ENCODE results near the gene GDPD5.

The GDPD5 gene

DNA sequence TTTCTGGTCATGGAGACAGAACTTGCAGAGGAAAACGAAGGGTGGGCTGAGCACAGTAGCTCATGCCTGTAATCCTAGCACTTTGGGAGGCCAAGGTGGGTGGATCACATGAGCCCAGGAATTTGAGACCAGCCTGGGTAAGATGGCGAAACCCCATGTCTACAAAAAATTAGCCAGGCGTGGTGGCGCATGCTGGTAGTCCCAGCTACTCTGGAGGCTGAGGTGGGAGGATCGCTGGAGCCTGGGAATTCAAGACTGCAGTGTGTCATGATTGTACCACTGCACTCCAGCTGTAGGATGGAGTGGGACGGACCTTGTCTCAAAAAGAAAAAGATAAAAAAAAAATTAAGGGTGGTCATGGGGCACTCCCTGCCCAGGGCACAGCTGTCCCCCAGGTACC lies 42.2 kb upstream of the GDPD5 start:
- no peak for DNase-seq (ENCODE audit: low read depth)
- no peak overlapping the region for H3K4me3 ChIP-seq (ENCODE audit: low read depth, low read length)
- TF ChIP-seq, protein P1, sequence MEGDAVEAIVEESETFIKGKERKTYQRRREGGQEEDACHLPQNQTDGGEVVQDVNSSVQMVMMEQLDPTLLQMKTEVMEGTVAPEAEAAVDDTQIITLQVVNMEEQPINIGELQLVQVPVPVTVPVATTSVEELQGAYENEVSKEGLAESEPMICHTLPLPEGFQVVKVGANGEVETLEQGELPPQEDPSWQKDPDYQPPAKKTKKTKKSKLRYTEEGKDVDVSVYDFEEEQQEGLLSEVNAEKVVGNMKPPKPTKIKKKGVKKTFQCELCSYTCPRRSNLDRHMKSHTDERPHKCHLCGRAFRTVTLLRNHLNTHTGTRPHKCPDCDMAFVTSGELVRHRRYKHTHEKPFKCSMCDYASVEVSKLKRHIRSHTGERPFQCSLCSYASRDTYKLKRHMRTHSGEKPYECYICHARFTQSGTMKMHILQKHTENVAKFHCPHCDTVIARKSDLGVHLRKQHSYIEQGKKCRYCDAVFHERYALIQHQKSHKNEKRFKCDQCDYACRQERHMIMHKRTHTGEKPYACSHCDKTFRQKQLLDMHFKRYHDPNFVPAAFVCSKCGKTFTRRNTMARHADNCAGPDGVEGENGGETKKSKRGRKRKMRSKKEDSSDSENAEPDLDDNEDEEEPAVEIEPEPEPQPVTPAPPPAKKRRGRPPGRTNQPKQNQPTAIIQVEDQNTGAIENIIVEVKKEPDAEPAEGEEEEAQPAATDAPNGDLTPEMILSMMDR (IDR thresholded peaks at IDR 0.05; ENCODE audit: control insufficient read depth, extremely low read depth, insufficient read depth): no peak

DNA sequence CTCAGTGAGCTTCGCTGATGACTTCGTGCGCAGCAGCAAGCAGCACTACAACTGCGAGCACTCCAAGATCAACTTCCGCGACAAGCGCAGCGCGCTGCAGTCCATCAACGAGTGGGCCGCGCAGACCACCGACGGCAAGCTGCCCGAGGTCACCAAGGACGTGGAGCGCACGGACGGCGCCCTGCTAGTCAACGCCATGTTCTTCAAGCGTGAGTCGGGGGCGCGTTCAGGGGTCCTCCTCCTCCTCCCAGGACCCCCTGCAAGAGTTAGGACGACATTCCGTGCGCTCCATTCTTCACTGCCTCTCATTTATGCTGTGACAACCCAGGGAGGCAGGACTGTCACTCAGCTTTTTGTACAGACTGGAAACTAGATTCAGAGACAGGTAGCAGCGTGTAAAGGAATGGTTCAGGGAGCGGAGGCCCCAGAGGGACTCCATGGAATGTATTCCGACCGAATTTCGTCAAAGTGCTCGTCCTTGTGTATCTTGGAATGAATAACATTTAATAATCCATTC lies 41.1 kb upstream of the GDPD5 start:
- TF ChIP-seq, protein P1 (IDR thresholded peaks at IDR 0.05; ENCODE audit: control insufficient read depth, extremely low read depth, insufficient read depth): no peak
- no peak overlapping the region for H3K4me3 ChIP-seq (ENCODE audit: low read depth, low read length)
- DNase-seq (ENCODE audit: low read depth): no peak

DNA sequence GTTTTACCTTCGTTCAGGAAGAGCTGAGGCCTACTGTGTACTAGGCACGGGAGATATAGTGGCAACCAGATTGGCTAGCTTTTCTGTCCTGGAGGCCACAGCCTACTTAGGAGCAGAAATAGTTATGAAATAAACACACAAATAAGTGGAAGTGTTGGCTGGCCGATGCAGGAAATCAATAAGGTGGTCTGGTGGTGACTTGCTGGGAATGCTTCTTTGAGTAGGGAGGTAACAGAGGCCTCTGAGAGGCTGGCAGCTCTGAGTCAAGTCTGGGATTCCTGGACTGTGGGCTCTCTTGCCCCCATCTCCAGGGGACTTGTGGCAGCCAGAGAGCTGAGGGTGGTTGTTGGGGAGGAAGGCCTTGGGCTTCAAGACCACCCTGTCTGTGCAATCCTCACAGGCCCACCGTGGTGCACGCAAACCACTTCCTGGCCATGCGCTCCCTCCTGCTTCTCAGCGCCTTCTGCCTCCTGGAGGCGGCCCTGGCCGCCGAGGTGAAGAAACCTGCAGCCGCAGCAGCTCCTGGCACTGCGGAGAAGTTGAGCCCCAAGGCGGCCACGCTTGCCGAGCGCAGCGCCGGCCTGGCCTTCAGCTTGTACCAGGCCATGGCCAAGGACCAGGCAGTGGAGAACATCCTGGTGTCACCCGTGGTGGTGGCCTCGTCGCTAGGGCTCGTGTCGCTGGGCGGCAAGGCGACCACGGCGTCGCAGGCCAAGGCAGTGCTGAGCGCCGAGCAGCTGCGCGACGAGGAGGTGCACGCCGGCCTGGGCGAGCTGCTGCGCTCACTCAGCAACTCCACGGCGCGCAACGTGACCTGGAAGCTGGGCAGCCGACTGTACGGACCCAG lies 40.4 kb upstream of the GDPD5 start:
- no peak for DNase-seq (ENCODE audit: low read depth)
- TF ChIP-seq, protein P1 (IDR thresholded peaks at IDR 0.05; ENCODE audit: control insufficient read depth, extremely low read depth, insufficient read depth): no peak
- H3K4me3 ChIP-seq (ENCODE audit: low read depth, low read length): no peak overlapping the region

DNA sequence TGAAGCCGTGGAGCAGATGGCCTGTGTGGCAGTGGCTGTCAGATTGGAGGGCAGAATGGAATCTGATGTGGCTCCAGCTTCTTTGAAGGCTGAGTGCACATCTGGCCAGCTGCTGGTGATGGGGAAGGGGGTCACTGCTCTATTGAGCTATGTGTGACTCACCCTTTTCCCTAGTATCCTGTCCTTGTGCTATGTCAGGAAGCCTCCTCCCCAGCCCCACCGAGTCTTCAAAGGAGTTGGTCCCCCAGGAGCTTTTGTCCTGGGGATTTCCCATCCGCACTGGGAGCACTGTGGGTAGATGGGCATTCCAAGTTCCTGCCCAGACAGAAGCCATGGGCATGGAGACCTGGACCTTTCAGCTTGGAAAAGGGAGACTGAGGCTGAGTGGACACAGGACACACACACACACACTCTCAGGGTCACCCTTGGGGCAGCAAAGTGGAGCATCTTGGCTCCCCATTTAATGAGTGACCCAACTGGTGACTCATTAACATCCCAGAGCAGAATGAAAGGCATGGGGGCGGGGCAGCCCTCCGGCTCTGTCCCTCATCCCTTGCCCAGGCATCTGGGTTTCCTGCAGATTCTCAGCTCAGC lies 39.6 kb upstream of the GDPD5 start:
- no peak for DNase-seq (ENCODE audit: low read depth)
- no peak overlapping the region for H3K4me3 ChIP-seq (ENCODE audit: low read depth, low read length)
- TF ChIP-seq, protein P1 (IDR thresholded peaks at IDR 0.05; ENCODE audit: control insufficient read depth, extremely low read depth, insufficient read depth): no peak

DNA sequence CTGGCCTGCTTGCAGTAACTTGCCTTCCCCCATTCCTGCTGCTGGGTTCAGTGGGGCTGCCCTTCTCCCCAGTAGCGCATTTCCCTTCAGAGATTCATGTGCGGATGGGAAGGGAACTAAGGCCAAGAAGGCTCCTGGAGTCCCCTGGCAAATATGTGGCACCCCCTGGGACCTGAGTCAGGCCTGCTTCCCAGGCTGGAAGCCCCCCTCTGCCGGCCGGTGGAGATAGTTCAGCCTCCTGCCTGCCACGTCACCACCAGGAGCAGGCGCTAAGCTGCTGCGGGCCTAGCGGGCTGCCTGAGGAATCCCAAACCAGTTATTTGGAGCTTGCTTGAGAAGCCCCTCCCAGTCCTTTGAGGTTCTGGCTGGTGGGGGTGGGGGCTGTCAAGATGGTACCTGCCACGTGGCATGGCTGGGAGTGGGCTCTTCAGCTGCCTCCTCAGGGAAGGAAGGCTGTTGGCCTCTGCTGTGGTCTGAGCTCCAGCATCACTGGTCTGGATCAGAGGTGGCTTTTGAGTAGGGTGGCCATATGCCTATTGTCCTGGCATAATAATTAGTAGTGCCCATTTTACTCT lies 38.3 kb upstream of the GDPD5 start:
- no peak for DNase-seq (ENCODE audit: low read depth)
- no peak overlapping the region for H3K4me3 ChIP-seq (ENCODE audit: low read depth, low read length)
- TF ChIP-seq, protein P1 (IDR thresholded peaks at IDR 0.05; ENCODE audit: control insufficient read depth, extremely low read depth, insufficient read depth): no peak

DNA sequence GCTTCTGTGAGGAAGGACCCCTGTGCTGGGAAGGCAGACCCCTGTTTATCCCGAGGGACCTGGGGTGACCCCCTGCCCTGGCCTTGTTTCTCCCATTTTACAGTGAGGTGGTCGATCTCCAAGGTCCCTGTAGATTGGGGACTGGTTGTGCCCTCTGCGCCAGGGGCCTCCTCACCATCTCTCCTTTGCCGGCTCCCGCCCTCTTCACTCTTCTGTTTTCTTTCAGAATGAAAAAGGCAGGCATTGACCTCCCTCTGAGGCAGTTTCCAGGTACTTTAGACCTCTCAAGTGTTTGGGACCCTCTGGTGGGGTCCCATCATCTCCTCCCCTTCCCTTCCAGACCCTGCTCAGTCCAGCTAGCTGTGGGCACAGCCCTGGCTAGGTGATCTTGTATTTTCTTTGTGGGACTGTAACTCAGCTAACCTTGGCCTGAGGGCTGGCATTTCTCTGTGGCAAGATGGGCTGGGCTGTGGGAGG lies 37.8 kb upstream of the GDPD5 start:
- TF ChIP-seq, protein P1 (IDR thresholded peaks at IDR 0.05; ENCODE audit: control insufficient read depth, extremely low read depth, insufficient read depth): no peak
- H3K4me3 ChIP-seq (ENCODE audit: low read depth, low read length): no peak overlapping the region
- no peak for DNase-seq (ENCODE audit: low read depth)

Data from LNCaP clone FGC (cell line).